Measurements from ENCODE around the gene ADNP.
A peak's percentile ranks its signal among the peaks of the same experiment; 100 is the strongest.

The ADNP gene

GRCh38 chr20:50861012-50861411, 70.2 kb downstream of the ADNP start:
- H3K36me3 ChIP-seq, result no peaks in the 10 kb centered on the region
- no peak for TF ChIP-seq CTCF (IDR thresholded peaks at IDR 0.05; ENCODE audit: low read depth, low read length)
- no peak for DNase-seq

GRCh38 chr20:50859161-50859560, 72.1 kb downstream of the ADNP start:
- no peak overlapping the region for H3K4me3 ChIP-seq (ENCODE audit: low read depth, low read length)
- no peaks in the 10 kb centered on the region for H3K9me3 ChIP-seq
- TF ChIP-seq CTCF (IDR thresholded peaks at IDR 0.05; ENCODE audit: low read depth, low read length), result no peak
- H3K36me3 ChIP-seq, result no peaks in the 10 kb centered on the region
- peaks cover 11% of the 10 kb centered on the region for H3K4me1 ChIP-seq
- no peaks in the 10 kb centered on the region for H3K27me3 ChIP-seq
- DNase-seq, result no peak

More at GRCh38 chr20:50861012-50861411, 70.2 kb downstream of the ADNP start:
- no peaks in the 10 kb centered on the region for H3K27me3 ChIP-seq
- H3K4me1 ChIP-seq, result peaks cover 4% of the 10 kb centered on the region
- H3K4me3 ChIP-seq (ENCODE audit: low read depth, low read length), result no peak overlapping the region
- no peaks in the 10 kb centered on the region for H3K9me3 ChIP-seq

DNA sequence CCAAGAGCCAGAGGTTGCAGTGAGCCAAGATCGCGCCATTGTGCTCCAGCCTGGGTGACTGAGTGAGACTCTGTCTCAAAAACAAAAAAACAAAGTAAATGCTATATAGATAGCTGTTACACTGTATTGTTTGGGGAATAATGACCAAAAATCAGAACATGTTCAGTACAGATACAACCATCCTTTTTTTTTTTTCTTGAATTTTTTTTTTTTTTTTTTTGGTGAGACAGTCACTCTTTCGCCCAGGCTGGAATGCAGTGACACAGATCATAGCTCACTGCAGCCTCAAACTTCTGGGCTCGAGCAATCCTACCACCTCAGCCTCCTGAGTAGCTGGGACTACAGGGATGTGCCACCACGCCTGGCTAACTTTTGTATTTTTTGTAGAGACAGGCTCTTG, 72.7 kb downstream of the ADNP start:
- DNase-seq, result no peak
- Histone ChIP-seq H3K4me3 (ENCODE audit: low read depth, low read length) (no peak overlapping the region), H3K36me3 (no peaks in the 10 kb centered on the region), H3K4me1 (peaks cover 11% of the 10 kb centered on the region), H3K9me3 (no peaks in the 10 kb centered on the region), H3K27me3 (no peaks in the 10 kb centered on the region)
- TF ChIP-seq CTCF (IDR thresholded peaks at IDR 0.05; ENCODE audit: low read depth, low read length), result no peak

DNA sequence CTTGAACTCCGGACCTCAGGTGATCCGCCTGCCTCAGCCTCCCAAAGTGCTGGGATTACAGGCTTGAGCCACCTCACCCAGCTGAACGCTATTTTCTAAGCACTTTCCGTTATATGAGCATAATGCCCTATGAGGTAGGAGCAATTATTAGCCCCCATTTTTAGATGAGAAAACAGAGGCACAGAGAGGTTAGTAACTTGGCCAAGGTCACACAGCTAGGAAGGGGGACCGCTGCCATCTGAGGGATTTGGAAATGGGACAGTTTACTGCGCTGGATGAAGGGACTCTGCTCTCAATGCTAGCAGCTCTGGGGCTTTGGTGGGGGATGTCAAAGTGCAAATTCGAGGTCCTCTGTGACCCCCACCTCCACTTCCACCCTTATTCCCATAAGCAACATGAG, 73.9 kb downstream of the ADNP start:
- TF ChIP-seq CTCF (IDR thresholded peaks at IDR 0.05; ENCODE audit: low read depth, low read length), result no peak
- no peak for DNase-seq
- no peak overlapping the region for H3K4me3 ChIP-seq (ENCODE audit: low read depth, low read length)

DNA sequence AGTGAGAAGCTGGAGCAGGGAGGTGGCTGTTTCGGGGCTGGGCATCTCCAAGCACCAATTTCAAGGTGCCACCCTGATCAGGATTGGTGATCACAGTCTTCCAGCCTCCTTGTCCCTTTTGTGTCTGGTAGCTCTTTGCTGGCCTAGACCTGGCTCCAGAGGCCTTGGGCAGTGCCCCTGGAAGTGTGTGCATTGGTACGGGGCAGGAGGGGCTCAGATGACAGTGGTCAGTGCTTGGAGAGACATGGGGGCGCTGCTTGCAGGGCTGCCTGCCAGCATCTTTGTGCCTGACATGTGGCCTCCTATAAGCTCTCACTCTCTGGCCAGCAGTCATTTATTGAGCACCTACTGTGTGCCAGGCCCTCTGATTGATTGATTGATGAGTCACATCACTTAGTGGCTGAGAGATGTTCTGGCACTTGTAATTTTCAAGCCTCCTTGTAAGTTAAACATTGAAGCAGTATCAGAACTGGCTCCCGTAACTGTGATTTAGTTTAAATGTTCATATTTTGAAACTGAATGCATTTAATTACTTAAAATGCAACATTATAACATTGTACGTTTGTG, 74.7 kb downstream of the ADNP start:
- Histone ChIP-seq H3K27me3 (no peaks in the 10 kb centered on the region), H3K4me3 (ENCODE audit: low read depth, low read length) (no peak overlapping the region), H3K9me3 (no peaks in the 10 kb centered on the region), H3K36me3 (no peaks in the 10 kb centered on the region), H3K4me1 (peaks cover 11% of the 10 kb centered on the region)
- no peak for DNase-seq
- no peak for TF ChIP-seq CTCF (IDR thresholded peaks at IDR 0.05; ENCODE audit: low read depth, low read length)

More for the DNA sequence above, 73.9 kb downstream of the ADNP start:
- Histone ChIP-seq H3K36me3 (no peaks in the 10 kb centered on the region), H3K27me3 (no peaks in the 10 kb centered on the region), H3K9me3 (no peaks in the 10 kb centered on the region), H3K4me1 (peaks cover 11% of the 10 kb centered on the region)

GRCh38 chr20:50855498-50856474, 75.5 kb downstream of the ADNP start:
- TF ChIP-seq CTCF (IDR thresholded peaks at IDR 0.05; ENCODE audit: low read depth, low read length), result no peak
- Histone ChIP-seq H3K36me3 (no peaks in the 10 kb centered on the region), H3K27me3 (no peaks in the 10 kb centered on the region), H3K9me3 (no peaks in the 10 kb centered on the region), H3K4me3 (ENCODE audit: low read depth, low read length) (no peak overlapping the region), H3K4me1 (peaks cover 11% of the 10 kb centered on the region)
- DNase-seq, result peak; percentile 60

All from BE2C (cell line).